Ramos (cell line): ENCODE measurements around the gene TMPRSS6.
"Not testable (repeated sequence)": the region's sequence is repeated elsewhere in the genome, so short reads cannot be mapped to it uniquely, and the experiment has no call there.

Experiments
- in situ Hi-C: fragments of 300-500 bp; cut with MboI; formaldehyde crosslinking; loops from one replicate; pipeline ENCODE4 v1.14.3; 2022; ENCODE audit warnings: low sequenced_read_pairs; ENCODE audit not compliant: unreplicated experiment

Gene TMPRSS6

DNA sequence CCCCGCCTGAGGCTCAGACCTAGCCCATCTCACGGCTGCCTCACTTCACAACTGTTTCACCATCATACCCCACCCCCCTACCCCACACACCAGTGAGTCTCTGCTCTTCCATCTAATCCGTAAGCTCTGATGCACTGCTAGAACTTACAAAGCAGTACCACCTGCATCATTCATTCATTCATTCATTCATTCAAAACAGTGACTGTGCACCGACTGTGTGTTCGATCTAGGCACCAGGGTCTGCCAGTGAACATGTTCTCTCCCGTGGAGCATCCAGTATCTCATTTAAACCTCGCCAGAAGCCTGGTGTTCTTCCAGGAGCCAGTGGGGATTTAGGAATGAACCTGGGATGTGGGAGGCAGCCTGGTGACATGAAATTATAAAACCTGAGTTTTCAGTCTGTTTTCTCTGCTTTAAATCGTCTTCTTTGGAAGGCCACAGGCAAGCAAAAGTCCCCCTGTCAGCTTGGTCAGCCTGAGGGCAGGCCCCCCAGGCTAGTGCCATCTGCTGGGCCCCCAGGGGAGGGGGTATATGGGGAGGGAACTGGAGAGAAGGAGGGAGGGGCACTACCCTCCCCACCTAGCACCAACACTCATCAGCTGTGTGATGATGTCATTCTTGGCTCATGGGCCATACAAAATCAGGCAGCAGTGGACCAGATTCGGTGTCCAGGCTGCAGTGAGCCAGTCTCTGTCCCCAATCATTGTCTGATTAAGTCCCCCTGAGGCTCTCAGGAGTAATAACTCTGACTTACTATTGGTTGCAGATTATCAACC lies 18.4 kb downstream of the TMPRSS6 start:
- in situ Hi-C loops = no loop called here

DNA sequence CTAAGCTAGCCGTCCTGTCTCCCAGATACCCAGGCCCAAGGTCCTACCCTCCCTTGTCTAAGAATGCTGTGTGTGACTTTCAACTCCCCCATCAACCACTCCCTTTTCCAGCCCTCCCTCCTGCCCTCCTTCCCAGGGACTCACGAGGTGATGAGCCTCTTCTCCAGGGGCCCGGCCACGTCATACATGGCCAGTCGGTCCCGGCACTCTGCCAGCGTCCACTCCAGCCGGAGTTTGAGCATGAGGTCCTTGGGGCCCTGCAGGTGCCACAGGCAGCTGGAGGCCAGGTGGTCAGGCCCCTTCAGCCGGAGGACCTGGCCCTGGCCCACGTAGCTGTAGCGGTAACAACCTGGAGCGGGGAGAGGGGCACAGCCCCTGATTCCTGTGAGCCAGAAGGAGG lies 20.1 kb downstream of the TMPRSS6 start:
- in situ Hi-C loops = no loop called here

GRCh38 chr22:37088750-37089408 lies 20.6 kb downstream of the TMPRSS6 start:
- in situ Hi-C loops = no loop called here

DNA sequence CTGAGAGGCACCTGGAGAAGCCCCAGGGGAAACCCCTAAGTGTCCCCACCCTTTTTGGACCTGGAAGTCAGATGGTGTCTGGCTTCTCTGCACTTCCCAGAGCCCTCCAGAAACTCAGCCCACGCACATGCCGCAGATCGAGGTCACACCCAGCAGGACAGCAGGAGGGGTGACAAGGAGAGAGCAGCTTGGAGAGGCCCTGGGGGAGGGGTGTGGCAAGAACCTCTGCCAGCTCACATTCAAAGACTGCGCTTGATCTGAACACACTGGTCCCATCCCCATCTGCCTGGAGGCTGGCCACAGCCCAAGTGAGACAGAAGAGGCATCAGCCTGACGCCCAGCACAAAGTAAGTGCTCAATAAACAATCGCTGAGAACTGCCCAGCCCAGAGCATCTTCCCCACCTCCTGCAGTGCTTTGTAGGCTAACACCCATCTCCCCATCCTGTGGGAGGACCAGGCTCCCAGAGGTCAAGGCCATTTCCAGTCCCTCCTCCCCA lies 21.4 kb downstream of the TMPRSS6 start:
- in situ Hi-C loops = no loop called here

DNA sequence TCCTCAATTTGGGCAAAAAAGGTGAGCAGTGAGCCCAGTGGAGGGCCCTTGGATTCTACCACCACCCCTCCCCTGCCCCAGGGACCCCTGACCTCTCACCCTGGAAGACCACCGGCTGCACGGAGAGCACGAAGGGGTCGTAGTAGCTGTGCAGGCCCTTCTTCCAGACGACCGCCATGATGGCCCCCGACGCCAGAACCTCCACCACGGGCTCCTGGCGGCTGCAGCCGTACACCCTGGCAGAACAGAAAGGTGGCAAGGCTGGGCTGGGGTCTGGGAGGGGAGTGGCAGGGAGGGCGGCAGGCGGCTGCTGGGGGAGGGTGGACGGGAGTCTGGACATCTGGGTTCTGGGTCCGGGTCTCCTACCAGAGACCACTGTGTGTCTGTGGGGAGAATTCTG lies 23.3 kb downstream of the TMPRSS6 start:
- in situ Hi-C loops = no loop called here

DNA sequence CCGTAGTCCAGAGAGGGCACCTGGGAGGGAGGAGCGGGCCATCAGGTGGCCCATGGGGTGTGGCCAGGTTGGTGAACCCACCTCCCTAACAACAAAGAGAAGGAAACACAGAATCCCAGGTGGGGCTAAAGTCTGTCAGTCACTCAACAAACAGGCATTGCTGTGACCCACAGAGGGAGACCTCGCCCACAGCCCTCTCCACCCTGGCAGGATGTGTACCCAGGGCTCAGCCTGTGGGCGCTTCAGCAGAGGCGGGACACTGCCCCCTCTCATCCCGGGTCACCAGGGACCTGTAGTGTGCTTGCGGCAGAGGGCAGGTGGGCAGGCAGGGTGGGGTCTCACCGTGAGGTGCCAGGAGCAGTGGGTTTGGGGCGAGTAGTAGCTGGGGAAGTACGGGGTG lies 25.1 kb downstream of the TMPRSS6 start:
- in situ Hi-C loops = no loop called here

DNA sequence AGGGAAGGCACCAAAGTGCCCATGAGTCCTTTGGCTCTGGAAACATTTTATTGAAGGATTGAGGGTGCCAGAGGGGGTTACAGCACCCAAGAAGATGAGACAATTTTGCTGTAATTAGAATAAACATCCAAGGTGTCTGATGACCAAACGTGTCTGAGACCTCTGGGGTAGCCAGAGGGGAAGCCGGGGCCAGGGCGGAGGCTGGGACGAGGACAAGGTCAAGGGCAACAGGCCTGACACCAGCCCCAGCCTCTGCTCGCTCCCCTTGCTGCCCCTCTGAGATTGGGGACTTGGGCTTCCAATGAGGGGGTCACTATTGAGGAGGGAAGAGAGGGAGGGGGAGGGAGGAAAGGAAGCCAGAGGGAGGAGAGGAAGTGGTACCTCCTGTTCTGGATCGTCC lies 25.6 kb downstream of the TMPRSS6 start:
- in situ Hi-C loops = no loop called here

DNA sequence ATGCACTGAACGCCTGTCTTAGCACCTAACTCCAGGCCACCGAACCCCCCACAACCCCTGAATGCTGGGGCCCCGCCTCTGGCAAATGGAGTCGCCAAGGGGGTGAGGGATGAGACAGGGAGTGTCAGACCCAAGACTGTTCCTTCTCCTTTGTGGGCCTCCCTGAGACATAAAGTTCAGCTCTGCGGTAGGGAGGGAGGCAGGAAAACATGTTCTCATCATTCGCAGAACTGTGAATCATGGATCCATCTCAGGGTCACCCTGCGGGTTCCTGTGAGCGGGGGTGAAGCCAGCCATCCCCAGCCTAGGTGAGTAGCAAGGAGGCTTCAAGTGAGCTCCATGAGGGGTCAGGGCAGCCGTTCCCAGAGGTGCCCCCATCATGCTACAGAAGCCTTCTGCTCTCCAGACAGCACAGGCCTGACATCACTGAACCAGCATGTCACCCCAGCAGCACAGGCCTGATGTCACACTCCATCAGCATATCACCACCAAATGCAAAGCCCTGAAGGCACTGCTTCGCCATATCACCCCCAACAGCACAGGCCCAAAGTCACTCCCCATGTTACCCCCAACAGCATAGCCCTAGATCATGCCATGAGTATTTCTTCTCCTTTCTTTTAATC lies 27.2 kb downstream of the TMPRSS6 start:
- in situ Hi-C loops = no loop called here

DNA sequence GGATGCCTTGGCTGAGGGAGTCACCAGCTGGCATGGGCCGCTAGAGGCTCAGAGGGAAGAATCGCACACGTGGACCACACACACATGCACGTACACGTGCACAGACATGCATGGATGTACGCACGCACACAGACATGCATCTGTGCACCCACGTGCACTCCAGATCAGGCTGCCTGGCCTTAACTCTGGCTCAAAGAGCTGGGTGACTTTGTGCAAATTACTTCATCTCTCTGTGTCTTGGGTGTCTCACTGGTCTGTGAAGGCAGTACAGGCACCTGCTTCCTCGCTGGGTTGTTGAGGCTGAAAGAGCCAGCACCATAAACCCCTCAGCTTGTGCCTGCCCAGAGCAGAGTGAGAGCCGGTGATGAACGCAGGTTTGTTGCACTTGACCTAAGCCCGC lies 28.7 kb downstream of the TMPRSS6 start:
- in situ Hi-C loops = no loop called here

- in situ Hi-C loops = no loop called here
Observed at GRCh38 chr22:37080438-37080837, 29.1 kb downstream of the TMPRSS6 start.

GRCh38 chr22:37079668-37080171 lies 29.8 kb downstream of the TMPRSS6 start:
- in situ Hi-C loops = no loop called here

DNA sequence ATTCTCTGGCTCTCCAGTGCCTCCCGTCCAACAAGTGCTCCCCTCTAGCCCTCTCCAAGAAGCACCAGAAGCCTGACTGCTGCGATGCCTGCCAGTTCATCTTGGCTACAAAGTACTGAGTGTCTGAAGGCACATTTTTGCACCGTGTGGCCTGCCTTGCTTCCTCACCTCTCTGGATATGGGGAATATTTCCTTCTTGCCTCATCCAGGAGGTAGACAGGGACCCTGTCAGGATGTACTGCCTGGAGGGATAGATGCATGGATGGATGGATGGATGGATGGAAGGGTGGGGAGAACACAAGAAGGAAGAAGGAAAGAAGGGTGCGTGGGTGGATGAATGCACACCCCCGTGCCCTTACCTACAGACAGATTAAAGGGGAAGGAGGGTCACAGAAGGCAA lies 30.4 kb downstream of the TMPRSS6 start:
- in situ Hi-C loops = no loop called here

DNA sequence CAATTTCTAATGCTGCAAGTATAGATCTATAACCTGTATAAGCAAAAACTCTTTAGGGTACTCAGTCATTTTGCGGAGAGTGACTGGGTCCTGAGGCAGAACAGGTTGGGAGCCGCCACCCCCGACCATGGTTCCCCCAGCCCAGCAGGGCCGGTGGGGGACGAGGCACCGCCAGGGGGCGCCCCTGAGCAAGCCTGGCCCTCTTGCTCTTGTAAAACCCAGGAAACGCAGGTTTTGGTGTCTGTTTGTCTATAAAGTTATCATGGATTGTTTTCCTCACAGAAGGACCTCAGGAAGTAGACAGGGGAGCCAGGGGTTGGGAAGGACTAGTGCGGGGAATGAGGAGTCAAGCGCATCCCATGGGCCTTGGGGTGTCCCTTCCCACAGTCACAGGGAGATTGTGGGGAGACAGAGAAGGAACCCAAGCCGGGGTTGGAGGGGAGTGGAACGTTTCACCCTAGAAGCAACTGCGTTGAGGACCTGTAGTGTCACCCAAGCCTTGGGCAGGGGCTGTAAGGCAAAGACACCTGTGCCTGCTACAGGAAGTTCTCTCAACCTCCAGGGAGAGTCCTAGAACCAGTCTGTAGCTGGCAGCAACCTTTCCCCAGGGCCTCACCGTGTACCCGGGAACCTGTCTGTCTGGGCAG lies 31.6 kb downstream of the TMPRSS6 start:
- in situ Hi-C loops = no loop called here

DNA sequence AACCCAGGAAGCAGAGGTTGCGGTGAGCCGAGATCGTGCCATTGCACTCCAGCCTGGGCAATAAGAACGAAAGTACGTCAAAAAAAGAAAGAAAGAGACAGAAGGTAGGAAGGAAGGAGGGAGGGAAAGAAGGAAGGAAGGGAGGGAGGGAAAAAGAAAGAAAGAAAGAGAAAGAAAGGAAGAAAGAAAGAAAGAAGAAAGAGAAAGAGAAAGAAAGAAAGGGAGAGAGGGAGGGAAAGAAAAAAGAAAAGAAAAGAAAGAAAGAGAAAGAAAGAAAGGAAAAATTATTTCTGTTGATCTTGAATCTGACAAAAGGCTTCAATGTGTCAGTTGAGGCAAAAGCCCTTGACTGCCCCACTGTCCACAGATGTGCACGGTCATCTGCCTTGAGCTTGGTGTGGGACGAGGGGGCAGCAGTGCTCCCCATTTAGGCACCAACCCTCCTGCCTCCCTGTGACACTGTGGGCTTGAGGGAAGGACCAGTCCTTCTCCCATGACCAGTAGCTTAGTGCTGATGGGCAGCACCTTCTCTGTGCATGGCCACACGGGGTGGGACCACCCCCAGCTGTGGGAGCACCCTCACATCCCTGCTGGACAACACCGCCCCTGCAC lies 33.6 kb downstream of the TMPRSS6 start:
- in situ Hi-C loops = no loop called here

GRCh38 chr22:37075046-37075445 lies 34.5 kb downstream of the TMPRSS6 start:
- in situ Hi-C loops = no loop called here

- in situ Hi-C loops = no loop called here
Observed at GRCh38 chr22:37074537-37074936, 35.0 kb downstream of the TMPRSS6 start.

- in situ Hi-C loops = no loop called here
Observed at GRCh38 chr22:37072673-37073072, 36.8 kb downstream of the TMPRSS6 start.

DNA sequence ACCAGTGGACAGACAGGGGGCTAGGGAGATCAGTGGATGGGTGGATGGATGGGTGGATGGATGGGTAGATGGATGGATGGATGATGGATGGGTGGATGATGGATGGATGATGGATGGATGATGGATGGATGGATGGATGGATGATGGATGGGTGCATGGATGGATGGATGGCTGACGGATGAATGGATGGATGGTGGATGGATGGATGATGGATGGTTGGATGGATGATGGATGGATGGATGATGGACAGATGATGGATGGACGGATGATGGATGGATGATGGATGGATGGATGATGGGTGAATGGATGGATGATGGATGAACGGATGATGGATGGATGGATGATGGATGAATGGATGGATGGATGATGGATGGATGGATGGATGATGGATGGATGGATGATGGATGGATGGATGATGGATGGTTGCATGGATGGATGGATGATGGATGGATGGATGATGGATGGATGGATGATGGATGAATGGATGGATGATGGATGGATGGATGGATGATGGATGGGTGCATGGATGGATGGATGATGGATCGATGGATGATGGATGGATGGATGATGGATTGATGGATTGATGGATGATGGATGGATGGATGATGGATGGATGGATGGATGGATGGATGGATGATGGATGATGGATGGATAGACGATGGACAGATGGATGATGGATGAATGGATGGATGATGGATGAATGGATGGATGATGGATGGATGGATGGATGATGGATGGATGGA lies 37.5 kb downstream of the TMPRSS6 start:
- in situ Hi-C loops = not testable (repeated sequence)

DNA sequence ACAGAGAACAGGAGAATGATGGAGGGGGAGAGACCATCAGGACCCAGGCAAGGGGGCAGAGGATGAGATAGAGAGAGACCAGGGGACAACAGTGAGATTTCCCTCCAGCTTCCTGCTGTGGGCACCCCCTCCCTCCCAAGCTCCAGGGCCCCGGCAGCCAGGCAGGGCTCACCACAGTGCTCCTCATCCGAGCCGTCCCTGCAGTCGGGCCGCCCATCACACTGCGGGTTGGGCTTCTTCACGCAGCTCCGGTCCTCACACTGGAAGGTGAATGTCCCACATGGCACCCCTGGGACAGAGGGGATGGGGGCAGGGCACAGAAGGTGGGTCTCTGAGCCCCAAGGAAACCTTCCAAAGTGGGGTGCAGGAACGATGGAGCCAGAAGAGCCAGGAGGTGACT lies 38.8 kb downstream of the TMPRSS6 start:
- in situ Hi-C loops = no loop called here

DNA sequence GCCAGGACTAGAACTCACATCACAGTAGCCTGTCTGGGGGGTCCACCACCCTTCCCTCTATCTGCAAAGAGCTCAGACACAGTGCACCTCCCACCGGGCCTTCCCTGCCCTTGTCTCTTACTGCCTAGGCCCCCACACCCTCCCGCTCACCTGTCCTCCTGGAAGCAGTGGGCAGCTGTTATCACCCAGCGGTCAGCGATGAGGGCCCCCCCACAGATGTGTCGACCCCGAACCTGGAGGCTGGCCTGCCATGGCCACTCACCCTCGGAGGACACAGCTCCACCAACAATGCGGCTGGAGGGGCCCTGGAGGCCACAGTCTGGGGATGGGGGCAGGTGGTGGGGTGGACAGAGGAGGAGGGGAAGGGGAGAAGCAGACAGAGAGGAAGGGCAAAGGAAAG lies 39.2 kb downstream of the TMPRSS6 start:
- in situ Hi-C loops = no loop called here
